K562 (cell line): ENCODE measurements around the gene RBMS1. TPM values are rescaled to one million over a fixed set of nuclear protein-coding genes. Genes with fewer than 3 reads are reported as not detected.

ENCODE experiments used
- ATAC-seq: fragments of 200-7000 bp; cut with Tn5 transposase; 3 replicates; pipeline ENCODE4 v1.9.1; 2020; ENCODE audit warnings: moderate library complexity
- BruUV-seq: library from RNA; stranded (reverse); fragments of 400-500 nt; replicated peaks from 2 replicates; lab custom pipeline; 2021; lab: Mats Ljungman, UMichigan
- CTCF ChIA-PET: fragments of 300-600 bp; formaldehyde crosslinking; extraction: SDS; loops from one replicate; lab custom pipeline; 2021; ENCODE audit warnings: low intra/inter-chr PET ratio; lab: Yijun Ruan, JAX
- POLR2A ChIA-PET: fragments of 300-600, 350-650 bp; sonication (Branson Sonifier 250); formaldehyde crosslinking; extraction: SDS; loops from one replicate; lab custom pipeline; 2021; ENCODE audit warnings: antibody characterized with exemption, inconsistent platforms; lab: Yijun Ruan, JAX
- DNase-seq, 4 experiments: peaks; one replicate each; pipeline versions ENCODE4 v3.0.0 to v3.0.0-alpha.2; 2011 to 2018; ENCODE audit warnings: low spot score in 3 of 4, mixed read lengths in 3 of 4; ENCODE audit errors: extremely low read depth in 1 of 4
- FAIRE-seq: peaks from 2 replicates; lab custom pipeline; 2011; peaks lifted over from hg19 to GRCh38; lab: Jason Lieb, UNC
- H2AFZ ChIP-seq: 2 replicates; pipeline ENCODE4 v1.6.0; 2011; ENCODE audit warnings: low read depth, low read length, control low read depth, inconsistent platforms
- H3K27ac ChIP-seq: fragments of 200-600 bp; 3 replicates; pipeline ENCODE4 v1.8.0; 2011; ENCODE audit warnings: low read depth, mild to moderate bottlenecking, control low read depth, inconsistent platforms, low read length, moderate library complexity, mixed read lengths; ENCODE audit errors: extremely low read depth
- H3K27me3 ChIP-seq, 2 experiments: fragments of 300-600 bp in 1 of 2; 2 replicates in 1 of 2; 3 replicates in 1 of 2; pipeline versions ENCODE4 v1.6.0 to v1.8.0; 2011; ENCODE audit warnings: inconsistent platforms in 2 of 2, low read length in 2 of 2, mild to moderate bottlenecking in 1 of 2, mixed read lengths in 1 of 2, moderate library complexity in 1 of 2; ENCODE audit not compliant: control insufficient read depth in 2 of 2, insufficient read depth in 2 of 2
- H3K36me3 ChIP-seq: fragments of 300-600 bp; 3 replicates; pipeline ENCODE4 v1.8.0; 2011; ENCODE audit warnings: mild to moderate bottlenecking, low read length, inconsistent platforms; ENCODE audit not compliant: control insufficient read depth, insufficient read depth
- H3K4me1 ChIP-seq, 2 experiments: fragments of 200-600 bp in 1 of 2; replicated peaks in 1 of 2; 2 replicates in 1 of 2; 3 replicates in 1 of 2; pipeline versions ENCODE4 v1.5.1 to v1.8.0; 2011; ENCODE audit warnings: inconsistent platforms in 2 of 2, low read length in 2 of 2, mild to moderate bottlenecking in 1 of 2, mixed read lengths in 1 of 2, moderate library complexity in 1 of 2; ENCODE audit not compliant: control insufficient read depth in 2 of 2, insufficient read depth in 2 of 2
- H3K4me2 ChIP-seq: 2 replicates; pipeline ENCODE4 v1.6.1; 2011; ENCODE audit warnings: low read length, control low read depth, inconsistent platforms, mixed read lengths; ENCODE audit not compliant: insufficient read depth
- H3K4me3 ChIP-seq: fragments of 200-600 bp; sonication (generic), shearing (Covaris generic); 2 replicates; pipeline ENCODE4 v1.5.1; 2016; ENCODE audit warnings: control low read depth, inconsistent platforms
- H3K79me2 ChIP-seq: fragments of 200-600 bp; 3 replicates; pipeline ENCODE4 v1.8.0; 2011; ENCODE audit warnings: low read length, inconsistent platforms; ENCODE audit not compliant: control insufficient read depth, insufficient read depth
- H3K9ac ChIP-seq, 2 experiments: 2 replicates each; pipeline versions ENCODE4 v1.6.0 to v1.6.1; 2011; ENCODE audit warnings: low read depth in 2 of 2, low read length in 2 of 2, control low read depth in 1 of 2, inconsistent platforms in 1 of 2, mild to moderate bottlenecking in 1 of 2, mixed read lengths in 1 of 2; ENCODE audit not compliant: insufficient read depth in 1 of 2
- H3K9me1 ChIP-seq: one replicate; pipeline ENCODE4 v1.6.0; 2011; ENCODE audit warnings: inconsistent platforms, mild to moderate bottlenecking, low read length, moderate library complexity; ENCODE audit not compliant: control insufficient read depth, insufficient read depth
- H3K9me3 ChIP-seq: replicated peaks from 2 replicates; pipeline ENCODE4 v1.5.1; 2011; ENCODE audit warnings: low read depth, low read length, inconsistent platforms; ENCODE audit not compliant: control insufficient read depth, insufficient read depth
- H4K20me1 ChIP-seq: replicated peaks from 2 replicates; pipeline ENCODE4 v1.6.1; 2011; ENCODE audit warnings: low read length, inconsistent platforms, mixed read lengths; ENCODE audit not compliant: control insufficient read depth, insufficient read depth
- AFF1 ChIP-seq, 2 experiments: fragments of 450-650 bp; IDR thresholded peaks; 2 replicates each; pipeline ENCODE4 v1.6.1; 2018; ENCODE audit warnings: mild to moderate bottlenecking in 2 of 2, low read depth in 1 of 2; ENCODE audit not compliant: partially characterized antibody in 2 of 2
- CTCFL ChIP-seq: IDR thresholded peaks from 2 replicates; pipeline ENCODE4 v1.6.1; 2011; ENCODE audit warnings: borderline replicate concordance, low read depth, mild to moderate bottlenecking, moderate library complexity, low read length; ENCODE audit not compliant: insufficient read depth, poor library complexity, severe bottlenecking
- DIDO1 ChIP-seq: fragments of 450-650 bp; IDR thresholded peaks from 2 replicates; pipeline ENCODE4 v1.6.1; 2016; ENCODE audit warnings: low read depth, missing biosample characterization, missing genetic modification characterization
- ZBTB49 ChIP-seq: sonication (generic); formaldehyde crosslinking; IDR thresholded peaks from 2 replicates; pipeline ENCODE4 v1.8.0; 2022; ENCODE audit warnings: missing genetic modification reagents, mild to moderate bottlenecking, borderline replicate concordance
- WGBS: fragments of 100-300 bp; shearing (Covaris generic); methylation state at CpG from one replicate; pipeline ENCODE4 v1.1.6; 2016; ENCODE audit warnings: low coverage, mixed read lengths; ENCODE audit not compliant: insufficient coverage; ENCODE audit errors: missing lambda C conversion rate; 5-methylcytosine and 5-hydroxymethylcytosine counted together
- in situ Hi-C: fragments of 300-500 bp; cut with MboI; formaldehyde crosslinking; loops from 4 replicates; pipeline ENCODE4 v1.15.0; 2018; ENCODE audit warnings: inconsistent platforms, mixed read lengths
- intact Hi-C: fragments of 100-400 bp; cut with micrococcal nuclease; formaldehyde crosslinking; loops from 2 replicates; pipeline ENCODE4 v1.14.2; 2022
- polyA plus RNA-seq, 8 experiments: library from polyadenylated mRNA; depleted of rRNA in 4 of 8; stranded (reverse) in 5 of 8; unstranded in 3 of 8; fragments of >200 nt; fragmentation: Nextera tagmentation in 2 of 8; fragmentation: Illumina TruSeq in 1 of 8; extraction: Ambion mirVana in 2 of 8; extraction: Trizol in 1 of 8; gene quantifications; 2 replicates each; pipeline versions ENCODE4 v1.2.1 to v1.2.3, GENCODE V29; 2011 to 2014; ENCODE audit warnings: inconsistent platforms in 1 of 8, missing spikeins in 1 of 8
- total RNA-seq, 7 experiments: library from RNA; depleted of rRNA in 6 of 7; stranded (reverse); fragments of >200 nt in 6 of 7; fragmentation: Illumina TruSeq in 2 of 7; extraction: Trizol in 2 of 7; gene quantifications; 2 replicates each; pipeline versions ENCODE4 v1.2.1 to v1.2.3, GENCODE V29; 2011 to 2021; ENCODE audit warnings: low replicate concordance in 1 of 7

The RBMS1 gene
- total and polyA plus RNA-seq, 9 of the 15 experiments (the other 6 are each of a cell fraction or from before 2014, with no cell fraction given), result 0.04 to 0.31 (median 0.09) TPM; not detected in 6

- no peak for TF ChIP-seq CTCFL
Measured at GRCh38 chr2:160318218-160318617, 175.4 kb downstream of the RBMS1 start (continued).

- H3K36me3 ChIP-seq, result no peaks in the 10 kb centered on the region
- H3K4me3 ChIP-seq, result no peak overlapping the region
- H3K9me3 ChIP-seq, result no peaks in the 10 kb centered on the region
- no peaks in the 10 kb centered on the region for H3K79me2 ChIP-seq
- FAIRE-seq (no peak), ATAC-seq (no peak), DNase-seq (no peak)
- H3K4me2 ChIP-seq, result no peak overlapping the region
- WGBS, result 0% methylated on average over 7 of the region's 7 CpGs
- no TSS peak for BruUV-seq
- H2AFZ ChIP-seq, result no peak overlapping the region
- no peaks in the 10 kb centered on the region for H3K27me3 ChIP-seq
- POLR2A ChIA-PET, result interaction anchor here (0.9 kb wide), 1 partner anchor 76 kb away, joined by 3 read pairs; no protein-coding TSS in a partner anchor
- no peak overlapping the region for H3K9ac ChIP-seq
- H3K27ac ChIP-seq, result no peak overlapping the region
- H3K9me1 ChIP-seq, result no peaks in the 10 kb centered on the region
- H4K20me1 ChIP-seq, result no peaks in the 10 kb centered on the region
- CTCF ChIA-PET, result no interaction called here
- no peaks in the 10 kb centered on the region for H3K4me1 ChIP-seq
- intact Hi-C loops, result no loop called here
- in situ Hi-C loops, result no loop called here
- TF ChIP-seq AFF1 (IDR thresholded peaks at IDR 0.05; ENCODE audit: low read depth in 1 of 2, partially characterized antibody in 2 of 2) (no peak), DIDO1 (tag) (no peak), ZBTB49 (CRISPR knock-in tag) (no peak)
Measured at GRCh38 chr2:160317181-160318099, 176.2 kb downstream of the RBMS1 start.
